ENCODE measurements around the gene CERS6.

DNA sequence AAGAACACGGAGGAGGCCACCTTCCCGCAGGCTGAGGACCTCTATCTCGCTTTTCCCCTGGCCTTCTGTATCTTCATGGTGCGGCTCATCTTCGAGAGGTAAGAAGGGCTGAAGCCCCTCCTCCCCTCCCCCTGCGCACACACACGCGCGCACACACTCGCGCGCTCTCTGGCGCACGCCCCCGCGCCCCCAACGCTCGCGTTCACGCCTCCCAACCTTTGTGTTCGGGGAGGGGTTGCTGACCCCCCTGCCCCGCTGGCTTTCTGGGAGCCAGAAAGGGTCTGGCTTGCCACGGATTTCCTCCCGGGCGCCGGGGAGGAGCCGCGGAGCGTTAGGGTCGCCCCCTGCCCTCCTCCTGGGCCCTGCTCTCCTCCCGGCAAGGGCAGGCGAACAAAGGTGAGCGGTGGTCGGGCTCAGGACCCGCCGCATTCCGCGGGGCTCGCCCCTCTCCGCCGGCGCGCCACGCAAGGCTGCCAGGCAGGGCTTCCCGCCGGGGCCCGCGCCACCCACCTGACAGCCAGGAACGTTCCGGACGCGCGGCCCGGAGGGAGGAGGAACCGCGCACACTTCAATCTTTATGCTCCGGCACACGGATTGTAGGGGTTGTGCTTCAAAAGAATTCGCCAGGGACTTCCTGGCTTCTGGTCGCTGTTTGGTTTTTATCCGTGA, 583 bp downstream of the CERS6 start:
- no peak for TF ChIP-seq CTCF (IDR thresholded peaks at IDR 0.05)
- no peak for TF ChIP-seq POLR2A (IDR thresholded peaks at IDR 0.05)
